Muscle layer of colon (tissue), 2 donors: ENCODE data around the gene HSD17B12.

Experiments used
- H3K27ac ChIP-seq: one replicate; pipeline ENCODE4 v1.7.0; 2013; ENCODE audit warnings: low read depth, mild to moderate bottlenecking, low read length, moderate library complexity
- H3K27me3 ChIP-seq, 2 donors: one replicate each; pipeline ENCODE4 v1.7.0; 2013; ENCODE audit warnings: low read length in 2 of 2, mild to moderate bottlenecking in 2 of 2; ENCODE audit not compliant: insufficient read depth in 2 of 2, control insufficient read depth in 1 of 2
- H3K36me3 ChIP-seq: one replicate; pipeline ENCODE4 v1.7.0; 2013; ENCODE audit warnings: mild to moderate bottlenecking, low read length; ENCODE audit not compliant: insufficient read depth
- H3K4me1 ChIP-seq: one replicate; pipeline ENCODE4 v1.7.0; 2013; ENCODE audit warnings: mild to moderate bottlenecking, low read length; ENCODE audit not compliant: insufficient read depth
- H3K4me3 ChIP-seq, 2 donors: one replicate each; pipeline ENCODE4 v1.7.0; 2013; ENCODE audit warnings: low read length in 2 of 2, low read depth in 1 of 2, mild to moderate bottlenecking in 1 of 2, moderate library complexity in 1 of 2
- H3K9ac ChIP-seq: one replicate; pipeline ENCODE4 v1.7.0; 2013; ENCODE audit warnings: low read length
- H3K9me3 ChIP-seq: one replicate; pipeline ENCODE4 v1.7.0; 2013; ENCODE audit warnings: mild to moderate bottlenecking, low read length
- donor health status: abdominal sarcoma.
- donor health status: Adenocarcinoma of cecum.

Gene HSD17B12

GRCh38 chr11:43689167-43689566 lies 8.6 kb downstream of the HSD17B12 start:
- Histone ChIP-seq H3K9ac (no peak overlapping the region), H3K4me3 (no peak overlapping the region), H3K9me3 (no peaks in the 10 kb centered on the region), H3K36me3 (no peaks in the 10 kb centered on the region), H3K27me3 (no peaks in the 10 kb centered on the region), H3K27ac (no peak overlapping the region), H3K4me1 (no peaks in the 10 kb centered on the region)

- no peaks in the 10 kb centered on the region for H3K9me3 ChIP-seq
- H3K9ac ChIP-seq = no peak overlapping the region
- H3K4me3 ChIP-seq = no peak overlapping the region
- no peaks in the 10 kb centered on the region for H3K27me3 ChIP-seq
- no peak overlapping the region for H3K27ac ChIP-seq
- no peaks in the 10 kb centered on the region for H3K36me3 ChIP-seq
- H3K4me1 ChIP-seq = no peaks in the 10 kb centered on the region
Measured at GRCh38 chr11:43690929-43691725, 10.6 kb downstream of the HSD17B12 start.

- H3K27ac ChIP-seq = no peak overlapping the region
- H3K4me3 ChIP-seq = no peak overlapping the region
- no peaks in the 10 kb centered on the region for H3K4me1 ChIP-seq
- no peaks in the 10 kb centered on the region for H3K36me3 ChIP-seq
- no peaks in the 10 kb centered on the region for H3K27me3 ChIP-seq
- H3K9me3 ChIP-seq = no peaks in the 10 kb centered on the region
- H3K9ac ChIP-seq = no peak overlapping the region
Measured at GRCh38 chr11:43691806-43692205, 11.3 kb downstream of the HSD17B12 start.

- no peaks in the 10 kb centered on the region for H3K4me1 ChIP-seq
- H3K9ac ChIP-seq = no peak overlapping the region
- H3K36me3 ChIP-seq = no peaks in the 10 kb centered on the region
- no peaks in the 10 kb centered on the region for H3K9me3 ChIP-seq
- H3K27me3 ChIP-seq = no peaks in the 10 kb centered on the region
- no peak overlapping the region for H3K27ac ChIP-seq
- no peak overlapping the region for H3K4me3 ChIP-seq
Measured at GRCh38 chr11:43693069-43693468, 12.5 kb downstream of the HSD17B12 start.

GRCh38 chr11:43693731-43694130 lies 13.2 kb downstream of the HSD17B12 start:
- Histone ChIP-seq H3K27me3 (no peaks in the 10 kb centered on the region), H3K36me3 (no peaks in the 10 kb centered on the region), H3K9me3 (no peaks in the 10 kb centered on the region), H3K27ac (no peak overlapping the region), H3K4me3 (no peak overlapping the region), H3K9ac (no peak overlapping the region), H3K4me1 (no peaks in the 10 kb centered on the region)

- no peak overlapping the region for H3K4me3 ChIP-seq
- H3K4me1 ChIP-seq = no peaks in the 10 kb centered on the region
- no peaks in the 10 kb centered on the region for H3K9me3 ChIP-seq
- no peak overlapping the region for H3K27ac ChIP-seq
- no peaks in the 10 kb centered on the region for H3K27me3 ChIP-seq
- no peak overlapping the region for H3K9ac ChIP-seq
- H3K36me3 ChIP-seq = no peaks in the 10 kb centered on the region
Measured at GRCh38 chr11:43694477-43694876, 13.9 kb downstream of the HSD17B12 start.

- H3K4me3 ChIP-seq = no peak overlapping the region
Measured at GRCh38 chr11:43697679-43698078, 17.1 kb downstream of the HSD17B12 start.

GRCh38 chr11:43699870-43700269 lies 19.3 kb downstream of the HSD17B12 start:
- Histone ChIP-seq H3K27ac (no peak overlapping the region), H3K4me3 (no peak overlapping the region), H3K27me3 (no peaks in the 10 kb centered on the region), H3K4me1 (no peaks in the 10 kb centered on the region), H3K9me3 (no peaks in the 10 kb centered on the region), H3K9ac (no peak overlapping the region), H3K36me3 (no peaks in the 10 kb centered on the region)

More at GRCh38 chr11:43697679-43698078, 17.1 kb downstream of the HSD17B12 start:
- Histone ChIP-seq H3K27me3 (no peaks in the 10 kb centered on the region), H3K36me3 (no peaks in the 10 kb centered on the region), H3K9ac (no peak overlapping the region), H3K27ac (no peak overlapping the region), H3K4me1 (no peaks in the 10 kb centered on the region), H3K9me3 (no peaks in the 10 kb centered on the region)

- Histone ChIP-seq H3K9ac (no peak overlapping the region), H3K9me3 (no peaks in the 10 kb centered on the region), H3K4me1 (no peaks in the 10 kb centered on the region), H3K27me3 (no peaks in the 10 kb centered on the region), H3K4me3 (no peak overlapping the region), H3K27ac (no peak overlapping the region), H3K36me3 (no peaks in the 10 kb centered on the region)
Measured at GRCh38 chr11:43706631-43707030, 26.1 kb downstream of the HSD17B12 start.

GRCh38 chr11:43708776-43709175 lies 28.2 kb downstream of the HSD17B12 start:
- Histone ChIP-seq H3K36me3 (no peaks in the 10 kb centered on the region), H3K9ac (no peak overlapping the region), H3K4me1 (no peaks in the 10 kb centered on the region), H3K4me3 (no peak overlapping the region), H3K27me3 (no peaks in the 10 kb centered on the region), H3K27ac (no peak overlapping the region), H3K9me3 (no peaks in the 10 kb centered on the region)

GRCh38 chr11:43709689-43710088 lies 29.2 kb downstream of the HSD17B12 start:
- Histone ChIP-seq H3K36me3 (no peaks in the 10 kb centered on the region), H3K27ac (no peak overlapping the region), H3K4me3 (no peak overlapping the region), H3K9me3 (no peaks in the 10 kb centered on the region), H3K4me1 (no peaks in the 10 kb centered on the region), H3K9ac (no peak overlapping the region), H3K27me3 (no peaks in the 10 kb centered on the region)

GRCh38 chr11:43712676-43713075 lies 32.1 kb downstream of the HSD17B12 start:
- Histone ChIP-seq H3K4me1 (no peaks in the 10 kb centered on the region), H3K27ac (no peak overlapping the region), H3K4me3 (no peak overlapping the region), H3K36me3 (no peaks in the 10 kb centered on the region), H3K9me3 (no peaks in the 10 kb centered on the region), H3K9ac (no peak overlapping the region), H3K27me3 (no peaks in the 10 kb centered on the region)
